Inflammatory macrophage (primary cell): Measurements from ENCODE around the gene GSTP1.

Source experiments
- DNase-seq, 2 donors: peaks; one replicate each; pipeline ENCODE4 v3.0.0-alpha.2; 2020 to 2022

Gene GSTP1

DNA sequence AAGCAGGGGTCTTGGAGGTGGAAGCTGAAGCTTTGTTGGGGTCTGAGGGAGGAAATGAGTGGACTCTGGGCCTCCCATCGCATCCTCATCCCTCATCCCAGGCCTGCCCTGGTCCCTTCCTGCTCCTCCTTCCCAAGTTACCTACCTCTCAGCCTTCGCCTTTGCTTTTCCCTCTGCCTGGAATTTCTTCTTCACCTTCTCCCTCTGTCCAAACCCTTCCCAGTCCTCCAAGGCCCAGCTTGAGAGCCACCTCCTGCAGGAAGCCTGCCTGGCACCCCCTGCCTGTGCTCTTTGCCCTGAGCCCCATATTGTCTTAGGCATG lies 48.2 kb downstream of the GSTP1 start:
- DNase-seq, result no peak

GRCh38 chr11:67632175-67632981 lies 48.8 kb downstream of the GSTP1 start:
- DNase-seq, result no peak

GRCh38 chr11:67632982-67633755 lies 49.6 kb downstream of the GSTP1 start:
- no peak for DNase-seq

DNA sequence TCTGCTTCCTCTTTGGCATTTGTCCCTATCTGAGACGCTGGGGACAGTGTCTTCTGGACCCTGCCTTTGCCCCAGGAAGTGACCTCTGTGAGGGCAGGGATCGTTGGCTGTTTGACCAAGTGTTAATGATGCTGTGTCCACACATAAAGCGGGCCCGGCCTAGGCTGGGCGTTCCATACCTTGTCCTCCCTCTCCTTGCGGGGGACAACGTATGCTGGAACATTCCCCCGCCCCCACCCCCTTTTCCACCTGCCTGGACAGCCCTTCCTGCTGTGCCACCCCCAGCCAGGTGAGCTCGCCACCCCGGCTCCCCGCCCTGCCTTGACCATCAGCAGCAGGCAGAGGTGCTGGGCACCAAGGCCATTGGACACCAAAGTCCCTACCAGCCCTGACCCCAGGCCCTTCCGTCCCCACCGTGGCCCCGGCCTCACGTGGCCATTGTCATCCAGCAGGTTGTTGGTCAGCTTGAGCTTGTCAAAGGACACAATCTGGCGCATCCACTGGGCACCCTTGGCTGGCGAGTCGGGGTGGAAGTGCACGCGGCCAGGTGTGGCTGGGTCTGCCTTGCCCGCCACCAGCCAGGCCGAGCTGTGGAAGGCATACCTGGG lies 50.2 kb downstream of the GSTP1 start:
- no peak for DNase-seq

DNA sequence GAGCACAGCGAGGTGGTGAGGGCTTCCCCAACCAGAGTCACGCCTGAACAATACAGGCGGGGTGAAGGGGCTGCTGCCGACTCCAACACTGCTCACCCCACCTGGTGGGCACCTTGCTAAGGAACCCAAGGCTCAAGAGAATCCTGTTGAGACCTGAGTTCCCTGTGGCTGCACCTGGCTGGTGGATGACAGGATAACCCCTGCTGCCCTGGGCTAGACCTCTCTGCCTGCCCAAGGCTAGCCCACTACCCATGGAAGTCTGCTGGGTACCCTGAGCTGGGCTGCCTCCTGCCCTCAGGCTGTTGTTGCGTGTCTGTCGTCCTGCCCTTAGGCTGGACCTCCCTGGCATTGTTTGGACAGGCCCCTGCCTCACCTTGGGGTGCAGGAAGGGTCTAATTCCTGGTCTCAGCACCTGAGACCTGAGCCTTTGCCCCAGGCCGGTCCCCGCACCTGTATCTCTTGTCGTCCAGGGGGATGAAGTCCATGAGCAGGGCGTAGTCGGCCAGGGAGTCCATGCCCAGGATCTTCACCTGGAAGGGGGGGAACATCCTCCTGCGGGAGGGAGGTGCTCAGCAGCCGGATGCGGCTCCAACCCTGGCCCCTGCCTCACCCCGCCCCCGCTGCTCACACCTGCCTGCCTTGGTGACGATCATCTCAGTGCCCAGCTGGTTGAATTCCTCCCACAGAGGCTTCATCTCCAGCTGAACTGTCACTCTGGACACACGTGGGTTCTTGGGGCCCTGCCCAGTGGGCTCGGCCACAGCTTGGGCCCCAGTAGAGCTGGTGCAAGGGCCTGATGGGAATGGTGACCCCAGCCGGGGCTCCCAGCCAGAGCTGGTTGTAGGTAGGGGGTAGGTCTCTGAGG lies 51.0 kb downstream of the GSTP1 start:
- DNase-seq, result no peak

DNA sequence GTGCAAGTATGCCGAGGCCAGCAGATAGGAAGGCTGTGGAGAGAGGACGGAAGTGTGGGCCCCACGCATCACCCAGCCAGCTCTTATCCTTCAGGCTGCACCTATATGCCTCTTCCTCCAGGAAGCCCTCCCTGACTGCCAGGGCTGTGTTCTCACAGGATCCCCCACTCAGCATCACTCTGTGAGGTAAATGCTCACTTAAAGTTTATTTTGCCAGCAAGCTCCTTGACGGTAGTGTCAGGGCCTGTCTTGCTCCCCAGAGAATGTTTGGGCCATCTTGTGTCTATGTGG lies 51.6 kb downstream of the GSTP1 start:
- DNase-seq, result no peak
